NCI-H2081 (cell line): Measurements from ENCODE around the gene POMT1.

Experiments used
- DNase-seq, 2 experiments: peaks; one replicate each; lab custom pipeline; 2025; lab: John Stamatoyannopoulos, UW

POMT1 gene

DNA sequence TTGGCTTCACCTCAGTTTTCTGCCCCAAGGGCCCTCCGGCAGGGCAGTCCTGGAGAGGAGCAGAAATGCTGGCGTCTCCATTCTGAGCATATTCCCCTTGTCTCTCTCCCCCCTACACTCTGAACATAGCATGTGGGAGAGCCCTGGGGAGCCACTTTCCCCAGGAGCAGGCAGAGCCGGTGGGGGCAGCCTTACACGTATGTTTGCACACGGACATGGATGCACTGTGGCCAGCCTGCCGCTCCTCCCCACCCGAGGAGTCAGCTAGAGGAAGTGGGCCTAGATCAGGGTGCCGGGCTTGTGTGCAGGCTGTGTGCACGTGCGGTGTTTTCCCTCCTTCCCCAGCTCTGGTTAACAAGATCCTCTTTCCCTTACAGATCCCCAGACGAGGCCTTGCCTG is 25.4 kb upstream of the POMT1 start:
- no peak for DNase-seq

DNA sequence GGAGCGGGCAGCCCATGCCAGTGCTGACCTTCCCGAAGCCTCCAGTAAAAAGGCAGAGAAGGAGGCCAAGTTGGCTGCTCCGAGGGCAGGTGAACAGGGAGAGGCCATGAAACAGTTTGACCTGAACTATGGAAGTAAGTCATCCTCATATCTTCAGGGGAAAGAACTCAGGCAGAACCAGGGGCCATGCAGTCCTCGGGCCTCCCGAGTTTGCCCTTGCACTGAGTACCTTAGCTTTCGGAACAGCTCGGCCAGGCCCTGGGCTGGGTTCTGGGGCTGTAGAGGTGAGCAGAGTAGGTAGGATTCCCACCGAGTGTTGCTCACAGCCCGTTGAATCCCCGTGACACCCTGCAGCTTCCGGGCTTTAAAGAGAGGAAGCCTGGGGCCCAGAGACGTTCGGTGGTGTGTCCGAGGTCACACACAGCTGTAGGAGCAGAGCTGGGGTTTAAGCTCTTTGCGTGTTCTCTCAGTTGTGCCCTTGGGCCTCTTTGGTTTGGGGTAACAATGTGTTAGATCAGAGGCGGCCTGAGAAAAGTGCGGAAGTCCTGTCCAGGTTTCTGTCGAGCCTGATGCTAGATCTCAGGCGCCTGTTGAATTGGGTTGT is 24.8 kb upstream of the POMT1 start:
- no peak for DNase-seq

DNA sequence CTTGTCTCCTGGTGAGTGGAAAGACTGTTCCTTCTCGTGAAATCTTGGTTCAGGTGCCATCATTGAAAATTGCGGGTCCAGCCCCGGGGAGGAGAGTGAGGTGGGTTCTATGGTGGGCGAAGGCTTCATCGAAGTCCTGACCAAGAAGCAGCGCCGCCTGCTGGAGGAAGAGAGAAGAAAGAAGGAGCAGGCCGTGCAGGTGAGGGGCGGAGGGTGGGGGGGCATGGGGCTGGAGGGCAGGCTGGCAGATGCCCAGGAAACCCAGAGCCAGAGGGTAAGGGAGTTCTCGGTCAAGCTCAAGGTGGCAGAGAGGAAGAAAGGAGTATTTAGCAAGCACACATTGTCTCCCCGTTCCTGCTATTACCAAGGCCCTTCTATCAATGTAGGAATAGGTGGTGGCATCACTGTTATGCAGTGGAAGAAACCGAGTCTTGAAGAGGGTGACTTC is 24.3 kb upstream of the POMT1 start:
- peak; percentile 25 to 31 for DNase-seq

DNA sequence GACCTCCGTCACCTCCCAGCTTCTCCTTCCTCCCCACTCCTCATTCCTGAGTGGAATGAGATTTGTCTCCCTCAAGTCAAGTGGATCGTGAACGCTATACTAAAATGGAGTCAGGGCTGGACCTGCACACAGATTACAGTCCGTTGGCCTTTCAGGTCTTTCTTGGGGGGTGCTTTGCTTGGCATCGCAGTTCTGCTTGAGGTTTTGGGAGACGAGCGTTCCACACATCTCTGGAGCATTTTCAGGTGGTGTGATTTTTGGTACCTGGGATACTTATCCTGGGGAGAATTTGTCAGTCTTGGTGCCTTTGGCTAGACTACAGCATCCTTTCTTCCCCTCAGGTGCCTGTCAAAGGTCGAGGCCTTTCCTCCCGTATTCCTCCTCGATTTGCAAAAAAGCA is 23.8 kb upstream of the POMT1 start:
- DNase-seq, result no peak

DNA sequence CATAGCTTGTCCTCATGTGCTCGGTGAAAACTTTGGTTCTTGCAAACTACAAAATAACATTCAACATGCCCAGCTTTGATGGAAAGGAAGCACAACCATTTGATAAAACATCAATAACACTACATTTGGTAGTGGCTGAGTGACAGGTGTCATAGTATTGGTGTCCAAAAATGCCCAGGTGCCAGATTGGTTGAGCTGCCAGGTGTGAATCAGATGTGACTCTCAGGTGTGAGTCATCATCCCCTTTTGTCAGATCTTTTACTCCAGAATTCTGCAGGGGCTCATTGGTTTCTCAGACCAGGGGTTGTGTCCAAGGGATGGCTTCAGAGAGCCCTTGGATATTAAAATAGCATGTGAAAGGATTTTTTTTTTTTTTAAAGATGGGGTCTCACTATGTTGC is 22.5 kb upstream of the POMT1 start:
- no peak for DNase-seq

DNA sequence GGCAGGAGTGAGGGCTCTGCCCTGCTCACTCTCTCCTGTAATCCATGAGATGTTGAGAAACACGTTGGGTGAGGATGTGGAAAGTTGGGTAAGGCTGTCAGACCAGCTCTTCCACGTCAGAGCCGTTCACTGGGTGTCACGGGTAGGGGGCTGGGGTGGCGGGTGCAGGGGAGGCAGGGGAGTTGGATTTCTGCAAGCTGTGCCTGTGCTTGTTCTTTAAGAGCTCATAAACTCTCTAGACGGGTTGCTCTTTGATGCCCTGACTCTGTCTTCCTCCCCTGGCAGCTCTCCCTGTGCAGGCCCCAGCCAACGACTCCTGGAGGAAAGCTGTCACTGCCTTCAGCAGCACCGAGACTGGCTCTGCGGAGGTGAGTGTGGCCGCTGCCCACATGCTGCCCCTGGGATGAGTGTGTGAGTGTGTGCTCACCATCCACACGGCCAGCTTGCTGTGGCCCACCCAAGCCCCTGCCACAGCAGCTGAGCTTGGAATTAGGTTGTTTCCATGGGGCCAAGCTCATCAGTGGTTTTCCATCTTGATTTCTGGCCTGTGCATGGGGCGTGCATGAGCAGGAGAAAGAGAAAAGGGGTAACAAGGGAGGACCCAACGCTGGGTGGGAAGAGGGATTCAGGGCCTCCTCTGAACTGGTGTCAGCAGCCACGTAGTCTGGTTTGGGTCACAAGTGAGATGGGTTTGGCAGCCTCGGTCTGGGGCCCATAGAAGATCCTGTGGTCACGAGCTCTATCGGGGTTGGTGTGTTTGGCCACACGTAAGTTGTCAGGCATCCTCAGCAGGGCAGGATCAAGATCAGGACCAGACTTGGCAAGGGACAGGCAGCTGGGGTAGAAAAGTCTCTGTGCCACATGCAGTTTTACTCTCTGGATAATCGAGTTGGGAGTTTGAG is 21.0 kb upstream of the POMT1 start:
- DNase-seq, result no peak

DNA sequence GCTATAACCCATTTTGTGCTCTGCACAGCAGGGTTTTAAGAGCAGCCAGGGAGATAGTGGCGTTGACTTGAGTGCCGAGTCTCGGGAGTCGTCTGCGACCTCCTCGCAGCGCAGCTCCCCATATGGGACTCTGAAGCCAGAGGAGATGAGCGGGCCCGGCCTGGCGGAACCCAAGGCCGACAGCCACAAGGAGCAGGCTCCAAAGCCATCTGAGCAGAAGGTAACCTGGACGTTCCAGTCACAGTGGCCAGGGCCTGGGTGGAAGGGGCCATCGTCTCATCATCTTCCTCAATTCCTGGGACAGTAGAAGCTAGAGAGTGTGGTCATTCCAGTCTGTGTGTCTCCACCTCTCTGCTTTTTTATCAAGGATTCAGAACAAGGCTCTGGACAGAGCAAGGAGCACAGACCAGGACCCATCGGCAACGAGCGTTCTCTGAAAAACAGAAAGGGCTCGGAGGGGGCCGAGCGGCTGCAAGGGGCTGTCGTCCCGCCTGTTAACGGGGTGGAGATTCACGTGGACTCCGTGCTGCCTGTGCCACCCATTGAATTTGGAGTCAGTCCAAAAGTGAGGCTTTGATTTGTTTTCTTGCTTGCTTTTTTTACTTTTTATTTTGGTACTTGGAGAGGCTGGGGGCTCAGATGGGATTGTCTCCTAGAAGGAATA is 20.2 kb upstream of the POMT1 start:
- DNase-seq, result no peak

DNA sequence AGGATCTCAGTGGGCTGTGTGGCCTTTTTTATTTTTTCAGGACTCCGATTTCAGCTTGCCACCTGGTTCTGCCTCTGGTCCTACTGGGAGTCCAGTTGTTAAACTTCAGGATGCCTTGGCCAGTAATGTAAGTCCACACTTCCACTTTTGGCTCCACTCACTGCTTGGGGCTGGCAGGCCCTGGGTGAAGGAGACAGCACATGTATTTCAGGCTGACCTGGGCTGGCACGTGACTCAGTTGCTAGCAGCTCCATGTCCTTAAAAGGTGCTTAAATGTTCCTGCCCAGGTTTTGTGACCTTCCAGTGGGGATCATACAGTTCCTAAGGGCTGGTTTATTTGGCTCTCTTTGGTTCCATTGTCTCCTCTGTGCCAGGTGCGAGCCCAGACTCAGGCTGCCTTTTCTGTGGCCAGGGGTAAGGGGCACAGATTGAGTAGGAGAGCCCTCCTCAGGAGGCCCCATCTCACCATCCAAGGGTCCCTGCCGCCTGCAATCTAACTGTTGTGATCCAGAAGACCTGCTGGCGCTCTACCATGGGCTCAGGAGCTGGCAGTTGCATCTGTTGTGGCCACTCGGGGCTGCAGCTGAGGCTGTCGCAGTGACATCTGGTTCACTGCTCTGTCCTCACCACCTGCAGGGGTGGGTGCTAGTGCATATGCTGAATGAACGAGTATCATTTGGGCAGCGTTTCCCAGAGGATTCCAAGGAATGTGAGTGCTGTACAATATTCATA is 19.2 kb upstream of the POMT1 start:
- no peak for DNase-seq

DNA sequence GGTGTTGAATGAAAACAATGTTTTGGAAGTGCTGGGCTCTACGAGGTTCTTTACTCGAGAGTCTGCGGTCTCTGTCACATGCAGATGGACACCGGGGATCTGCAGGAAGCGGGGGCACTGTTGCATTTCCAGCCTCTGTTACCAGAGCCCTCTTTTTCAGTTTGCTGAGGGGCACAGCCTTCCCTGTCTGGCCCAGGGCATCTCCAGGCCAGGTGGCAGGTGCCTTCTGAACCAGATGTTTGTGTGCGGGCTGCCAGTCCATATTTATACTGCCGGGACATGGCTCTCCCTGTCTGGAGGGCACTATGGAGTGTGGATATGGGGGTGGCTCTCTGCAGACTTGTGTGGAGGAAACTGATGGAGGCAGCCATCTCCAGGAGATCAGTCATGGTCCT is 18.7 kb upstream of the POMT1 start:
- DNase-seq, result no peak

DNA sequence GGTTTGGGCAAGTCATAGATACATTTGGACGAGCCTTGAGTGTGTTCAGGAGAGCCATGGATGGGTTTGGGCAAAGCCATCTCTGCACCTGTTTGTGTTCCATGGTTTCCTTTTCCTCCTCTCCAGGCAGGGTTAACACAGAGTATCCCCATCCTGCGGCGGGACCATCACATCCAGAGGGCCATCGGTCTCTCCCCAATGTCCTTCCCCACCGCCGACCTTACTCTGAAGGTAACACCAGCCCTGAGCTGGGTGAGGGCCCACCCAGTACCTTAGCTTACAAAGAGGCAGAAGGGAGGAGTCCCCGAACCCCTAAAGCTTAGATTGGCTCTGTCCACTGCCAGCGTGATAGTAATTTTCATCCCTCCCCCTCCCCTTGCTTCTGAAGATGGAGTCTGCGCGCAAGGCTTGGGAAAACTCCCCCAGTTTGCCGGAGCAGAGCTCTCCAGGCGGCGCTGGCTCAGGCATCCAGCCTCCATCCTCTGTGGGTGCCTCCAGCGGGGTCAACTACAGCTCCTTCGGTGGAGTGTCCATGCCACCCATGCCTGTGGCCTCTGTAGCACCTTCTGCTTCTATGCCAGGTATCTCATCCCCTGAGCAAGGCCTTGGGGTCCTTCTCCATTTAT is 18.0 kb upstream of the POMT1 start:
- DNase-seq, result no peak

DNA sequence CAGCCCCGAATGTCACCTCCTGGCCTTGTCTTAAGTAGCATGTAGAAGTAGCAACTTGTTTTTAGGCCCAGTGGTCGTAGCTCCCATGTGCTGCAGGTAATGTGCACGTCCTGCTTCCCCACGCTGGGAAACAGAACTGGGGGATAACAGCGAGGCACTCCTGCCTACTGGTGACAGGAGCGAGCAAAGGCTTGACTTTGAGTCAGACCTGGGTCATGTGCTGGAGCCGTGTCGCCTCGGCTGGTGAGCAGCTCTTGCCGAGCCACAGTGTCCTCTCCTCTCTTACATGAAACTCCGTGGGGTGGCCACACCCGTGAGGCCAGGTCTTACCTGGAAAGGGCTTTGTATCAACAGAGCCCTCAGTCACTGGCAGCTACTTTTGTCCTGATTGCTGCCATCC is 17.5 kb upstream of the POMT1 start:
- DNase-seq, result no peak

DNA sequence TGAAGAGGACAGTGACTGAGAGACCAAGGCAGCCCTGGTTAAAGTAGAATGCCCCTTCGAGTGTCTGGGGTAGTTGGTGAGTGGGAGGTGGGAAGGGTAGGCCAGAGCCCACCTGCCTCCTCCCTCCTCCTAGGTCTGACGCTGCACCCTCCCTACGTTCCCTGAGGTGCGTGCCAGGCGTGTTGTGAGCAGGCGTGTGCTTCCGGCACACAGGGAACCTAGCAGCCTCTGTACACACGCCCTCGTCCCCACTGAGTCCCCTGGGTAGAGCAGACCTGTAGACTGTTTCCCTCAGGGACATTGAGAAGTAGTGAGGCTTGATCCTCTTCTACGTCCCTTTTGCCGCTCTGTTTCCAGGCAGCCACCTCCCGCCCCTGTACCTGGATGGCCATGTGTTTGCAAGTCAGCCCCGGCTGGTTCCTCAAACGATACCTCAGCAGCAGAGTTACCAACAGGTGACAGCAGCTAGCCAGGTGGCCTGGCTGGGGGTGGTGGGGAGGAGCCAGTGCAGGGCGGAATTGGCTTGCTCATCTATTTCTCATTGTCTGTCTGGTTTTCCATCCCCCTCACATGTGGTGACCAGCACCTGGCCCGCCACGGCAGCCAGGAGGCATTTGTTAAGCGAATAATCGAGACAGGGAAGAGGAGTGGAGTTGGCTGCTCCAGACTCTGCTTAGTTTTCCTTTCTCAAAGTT is 16.8 kb upstream of the POMT1 start:
- DNase-seq, result peak; percentile 29 to 69

DNA sequence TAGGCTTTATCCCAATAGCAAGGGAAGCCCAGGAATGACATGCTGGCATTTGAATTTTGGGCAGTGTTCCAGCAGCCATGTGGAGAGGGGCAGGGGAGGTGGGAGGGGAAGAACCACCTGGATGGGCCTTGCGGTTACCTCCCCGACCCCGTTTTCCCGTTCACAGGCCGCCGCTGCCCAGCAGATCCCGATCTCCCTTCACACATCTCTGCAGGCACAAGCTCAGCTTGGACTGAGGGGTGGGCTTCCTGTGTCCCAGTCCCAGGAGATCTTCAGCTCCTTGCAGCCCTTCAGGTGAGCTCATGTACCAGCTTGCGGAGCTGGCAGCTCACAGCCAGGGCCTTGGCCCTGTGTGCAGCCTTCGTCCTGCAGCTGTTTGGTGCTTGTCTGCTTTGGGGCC is 15.7 kb upstream of the POMT1 start:
- DNase-seq, result no peak

DNA sequence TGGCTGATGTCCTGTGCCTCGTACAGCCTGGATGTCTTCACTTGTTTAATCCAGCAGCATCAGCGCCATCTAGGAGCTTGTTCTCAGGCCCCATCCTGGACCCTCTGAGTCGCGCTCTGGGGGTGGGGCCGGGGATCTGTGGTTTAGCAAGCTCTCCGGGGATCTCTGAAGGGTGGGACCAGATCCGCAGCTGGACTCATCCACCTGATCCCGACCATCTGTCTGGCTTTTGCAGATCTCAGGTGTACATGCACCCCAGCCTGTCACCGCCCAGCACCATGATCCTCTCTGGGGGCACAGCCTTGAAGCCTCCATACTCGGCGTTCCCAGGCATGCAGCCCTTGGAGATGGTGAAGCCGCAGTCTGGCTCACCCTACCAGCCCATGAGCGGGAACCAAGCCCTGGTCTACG is 15.1 kb upstream of the POMT1 start:
- no peak for DNase-seq

DNA sequence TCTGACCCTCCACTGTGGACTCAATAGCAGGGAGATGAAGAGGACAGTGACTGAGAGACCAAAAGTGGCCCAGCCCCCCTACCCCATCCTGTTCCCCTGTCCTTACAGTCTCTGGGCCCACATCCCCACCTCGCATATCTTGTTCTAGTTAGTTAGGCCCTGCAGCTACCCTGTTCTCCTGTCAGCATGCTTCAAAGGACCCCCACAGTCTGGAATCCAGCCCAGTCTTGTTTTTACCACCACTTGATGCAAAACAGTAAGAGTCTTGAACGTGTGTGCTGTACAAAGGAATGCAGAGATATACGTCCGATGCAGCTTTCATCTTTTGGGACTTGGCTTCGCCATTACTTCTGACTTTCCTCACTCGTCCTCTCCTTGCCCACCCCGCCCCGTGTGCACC is 12.2 kb upstream of the POMT1 start:
- DNase-seq, result no peak

DNA sequence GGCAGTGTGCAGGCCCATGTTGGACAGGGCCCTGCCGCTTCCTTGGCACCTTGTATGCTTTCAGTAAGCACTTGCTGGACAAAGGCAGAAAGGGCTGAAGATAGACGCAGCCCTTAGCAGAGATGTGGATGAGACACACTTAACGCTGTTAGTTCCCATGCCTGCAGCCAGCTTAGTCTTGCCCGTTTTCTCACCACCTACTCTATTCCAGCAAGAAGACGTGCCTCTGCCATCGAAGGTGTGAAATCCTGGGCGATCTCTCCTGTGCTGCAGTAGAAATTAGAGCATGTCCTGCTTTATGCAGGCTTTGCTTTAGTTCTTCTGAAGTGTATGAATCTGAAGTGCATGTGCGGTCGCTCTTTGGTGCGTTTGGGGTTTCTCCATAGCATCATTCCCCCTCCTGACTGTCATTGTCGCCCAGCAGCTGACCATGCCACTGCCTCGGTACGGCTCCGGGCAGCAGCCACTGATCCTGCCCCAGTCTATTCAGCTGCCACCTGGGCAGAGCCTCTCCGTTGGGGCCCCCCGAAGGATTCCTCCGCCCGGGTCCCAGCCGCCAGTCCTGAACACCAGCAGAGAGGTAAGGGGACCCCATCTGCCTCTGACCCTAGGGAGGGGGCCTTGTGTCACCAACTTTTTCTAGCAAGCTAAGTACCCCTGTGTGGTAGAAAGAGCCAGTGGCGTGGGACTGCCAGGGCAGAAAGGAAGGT is 11.6 kb upstream of the POMT1 start:
- DNase-seq, result no peak

DNA sequence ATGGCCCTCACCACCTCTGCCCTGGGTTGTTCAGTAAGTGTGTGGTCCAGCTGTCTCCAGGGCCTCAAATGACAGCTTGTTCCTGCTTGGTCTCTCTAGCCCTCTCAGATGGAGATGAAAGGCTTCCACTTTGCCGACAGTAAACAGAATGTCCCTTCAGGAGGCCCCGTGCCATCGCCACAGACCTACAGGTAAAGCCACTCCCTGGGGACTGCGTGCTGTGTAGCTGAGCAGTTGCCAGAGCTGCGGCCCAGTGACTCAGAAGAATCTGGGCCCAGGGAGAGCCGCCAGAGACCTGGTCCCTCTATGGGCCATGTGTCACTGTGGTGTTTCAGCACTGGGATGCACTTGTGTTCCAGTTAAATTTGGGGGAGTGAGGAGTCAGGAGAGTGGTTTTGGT is 10.6 kb upstream of the POMT1 start:
- no peak for DNase-seq

DNA sequence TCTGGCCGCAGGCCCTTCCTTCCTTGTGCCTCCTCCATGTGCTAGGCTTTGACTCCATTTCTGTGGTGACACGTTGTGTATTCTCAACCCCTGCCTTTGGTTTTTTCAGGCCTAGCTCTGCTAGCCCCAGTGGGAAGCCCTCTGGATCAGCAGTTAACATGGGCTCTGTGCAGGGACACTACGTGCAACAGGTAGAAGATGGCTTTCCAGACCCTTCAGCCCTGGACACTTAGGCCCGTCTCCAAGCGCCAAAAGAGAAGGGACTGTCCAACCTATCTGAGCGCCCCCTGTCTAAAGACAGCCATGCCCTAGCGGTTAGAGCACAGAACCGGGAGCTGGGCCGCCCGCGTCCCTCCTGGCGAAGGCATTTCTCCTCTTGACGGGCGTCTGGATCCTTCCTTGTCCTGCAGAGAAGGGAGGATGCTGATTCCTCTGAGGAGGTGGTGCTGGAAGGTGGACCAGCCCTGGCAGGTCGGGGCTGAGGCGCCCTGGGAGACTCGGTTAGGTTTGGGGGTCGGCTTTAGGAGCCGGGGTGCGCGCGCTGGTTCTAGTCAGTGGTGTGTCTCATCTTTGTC is 8.3 kb upstream of the POMT1 start:
- no peak for DNase-seq

DNA sequence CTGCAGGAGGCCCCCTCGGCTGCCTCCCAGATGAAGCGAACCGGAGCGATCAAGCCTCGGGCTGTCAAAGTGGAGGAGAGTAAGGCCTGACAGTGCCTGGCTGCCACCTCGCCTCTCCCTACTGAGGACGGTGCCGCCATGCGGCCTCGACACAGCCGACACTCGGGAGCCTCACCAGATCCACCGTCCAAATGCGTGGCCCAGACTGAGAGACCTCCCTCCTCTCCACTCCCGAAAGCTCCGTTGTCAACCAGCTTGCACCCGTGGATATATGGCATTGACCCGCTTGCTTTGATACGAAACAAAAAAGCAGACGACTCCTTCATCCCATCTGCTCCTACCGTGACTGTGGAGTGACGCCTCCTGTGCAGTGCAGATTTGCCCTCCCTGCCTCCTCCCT is 6.9 kb upstream of the POMT1 start:
- DNase-seq, result no peak

DNA sequence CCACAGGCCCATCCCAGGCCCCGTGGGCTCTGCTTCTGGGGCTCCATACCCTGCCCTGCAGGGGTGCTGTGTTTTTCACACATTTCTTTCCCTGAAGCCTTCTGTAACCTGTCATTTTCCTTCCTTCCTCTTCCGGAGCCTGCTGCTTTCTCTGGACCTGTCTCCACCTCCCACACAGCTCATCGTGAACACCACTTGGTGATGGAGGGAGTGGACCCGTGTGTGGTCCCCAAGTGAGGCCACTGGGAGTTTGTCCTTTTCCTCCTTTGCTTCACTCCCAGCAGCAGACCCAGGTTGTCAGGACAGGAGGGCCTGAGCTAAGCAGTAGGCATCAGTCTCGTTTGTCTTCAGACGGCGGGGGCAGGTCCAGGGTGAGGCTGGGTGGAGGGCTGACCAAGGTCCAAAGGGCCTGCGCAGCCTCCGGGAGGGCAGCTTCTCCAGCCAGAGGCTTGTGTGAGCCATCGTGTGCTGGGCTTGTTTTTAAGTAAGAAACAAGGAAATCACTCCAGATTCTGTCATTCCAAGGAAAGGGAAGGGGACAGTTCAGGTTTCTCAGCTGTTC is 5.8 kb upstream of the POMT1 start:
- no peak for DNase-seq
